HepG2 (cell line): ENCODE data around the gene OGT. TPM values are rescaled to one million over a fixed set of nuclear protein-coding genes. Genes with fewer than 3 reads are reported as not detected.

ENCODE experiments used
- ATAC-seq: fragments of 200-7000 bp; cut with Tn5 transposase; 3 replicates; pipeline ENCODE4 v1.9.1; 2020; ENCODE audit warnings: mild to moderate bottlenecking, moderate library complexity
- BruUV-seq: library from RNA; stranded (reverse); fragments of 400-500 nt; replicated peaks from 2 replicates; lab custom pipeline; 2021; lab: Mats Ljungman, UMichigan
- CTCF ChIA-PET: fragments of 300-600 bp; formaldehyde crosslinking; extraction: SDS; loops from one replicate; lab custom pipeline; 2021; ENCODE audit warnings: low total read pairs, inconsistent platforms, low intra/inter-chr PET ratio; lab: Yijun Ruan, JAX
- POLR2A ChIA-PET: fragments of 350-600 bp; sonication (Branson Sonifier 250); formaldehyde crosslinking; loops from one replicate; lab custom pipeline; 2020; ENCODE audit warnings: antibody characterized with exemption, inconsistent platforms; lab: Yijun Ruan, JAX
- DNase-seq: peaks from one replicate; pipeline ENCODE4 v3.0.0-alpha.2; 2015; ENCODE audit warnings: low spot score
- FAIRE-seq: peaks from 3 replicates; lab custom pipeline; 2011; peaks lifted over from hg19 to GRCh38; lab: Jason Lieb, UNC
- H2AFZ ChIP-seq: one replicate; pipeline ENCODE4 v1.6.1; 2011; ENCODE audit warnings: low read length, inconsistent platforms
- H3K27ac ChIP-seq: fragments of 300-600 bp; 3 replicates; pipeline ENCODE4 v1.8.0; 2011; ENCODE audit warnings: mixed run types, mild to moderate bottlenecking, mixed read lengths, low read length, inconsistent platforms; ENCODE audit not compliant: insufficient read depth; ENCODE audit errors: extremely low read length
- H3K27me3 ChIP-seq, 2 experiments: fragments of 200-600 bp in 1 of 2; 2 replicates in 1 of 2; 3 replicates in 1 of 2; pipeline versions ENCODE4 v1.6.0 to v1.8.0; 2011; ENCODE audit warnings: low read length in 2 of 2, mild to moderate bottlenecking in 2 of 2, moderate library complexity in 2 of 2, inconsistent platforms in 1 of 2; ENCODE audit not compliant: insufficient read depth in 2 of 2, control insufficient read depth in 1 of 2
- H3K36me3 ChIP-seq, 2 experiments: fragments of 200-600 bp in 1 of 2; replicated peaks in 1 of 2; 2 replicates in 1 of 2; 3 replicates in 1 of 2; pipeline versions ENCODE4 v1.5.1 to v1.8.0; 2011; ENCODE audit warnings: low read length in 2 of 2, inconsistent platforms in 1 of 2; ENCODE audit not compliant: insufficient read depth in 2 of 2, control insufficient read depth in 1 of 2
- H3K4me1 ChIP-seq: 2 replicates; pipeline ENCODE4 v1.5.1; 2012; ENCODE audit warnings: low read length, inconsistent platforms; ENCODE audit not compliant: insufficient read depth
- H3K4me2 ChIP-seq: 2 replicates; pipeline ENCODE4 v1.6.0; 2011; ENCODE audit warnings: low read depth, low read length, inconsistent platforms
- H3K4me3 ChIP-seq, 3 experiments: fragments of 200-600 bp in 1 of 3; sonication (generic), shearing (Covaris generic) in 1 of 3; replicated peaks in 1 of 3; 2 replicates each; pipeline ENCODE4 v1.5.1; 2011 to 2016; ENCODE audit warnings: low read length in 3 of 3, inconsistent platforms in 2 of 3, low read depth in 2 of 3, mild to moderate bottlenecking in 2 of 3, control low read depth in 1 of 3, mixed read lengths in 1 of 3; ENCODE audit not compliant: insufficient read depth in 1 of 3
- H3K79me2 ChIP-seq: one replicate; pipeline ENCODE4 v1.6.1; 2011; ENCODE audit warnings: low read length, inconsistent platforms; ENCODE audit not compliant: insufficient read depth
- H3K9ac ChIP-seq: 2 replicates; pipeline ENCODE4 v1.6.0; 2011; ENCODE audit warnings: mild to moderate bottlenecking, low read depth, low read length, inconsistent platforms; ENCODE audit not compliant: insufficient read depth
- H3K9me3 ChIP-seq: 2 replicates; pipeline ENCODE4 v1.5.1; 2012; ENCODE audit warnings: mild to moderate bottlenecking, low read length
- H4K20me1 ChIP-seq: 2 replicates; pipeline ENCODE4 v1.6.0; 2011; ENCODE audit warnings: inconsistent platforms, mild to moderate bottlenecking, low read length, moderate library complexity; ENCODE audit not compliant: insufficient read depth
- CEBPG ChIP-seq: IDR thresholded peaks from 2 replicates; pipeline ENCODE4 v1.6.1; 2016
- HOXA3 ChIP-seq: sonication (generic); formaldehyde crosslinking; IDR thresholded peaks from 2 replicates; pipeline ENCODE4 v1.5.0; 2020; ENCODE audit warnings: missing genetic modification reagents
- KDM1A ChIP-seq: IDR thresholded peaks from 2 replicates; pipeline ENCODE4 v1.6.1; 2016; ENCODE audit warnings: missing compliant biosample characterization
- PLRG1 ChIP-seq: fragments of 450-650 bp; conservative IDR thresholded peaks from 2 replicates; pipeline ENCODE4 v1.6.1; 2016
- RARA ChIP-seq: IDR thresholded peaks from 2 replicates; pipeline ENCODE4 v1.6.1; 2016; ENCODE audit warnings: missing genetic modification reagents, missing compliant biosample characterization
- REPIN1 ChIP-seq: sonication (generic); formaldehyde crosslinking; IDR thresholded peaks from 2 replicates; pipeline ENCODE4 v1.8.0; 2022; ENCODE audit warnings: missing genetic modification reagents, low read depth, mild to moderate bottlenecking, borderline replicate concordance
- RFX3 ChIP-seq: IDR thresholded peaks from 2 replicates; pipeline ENCODE4 v1.6.1; 2016; ENCODE audit warnings: missing biosample characterization, missing genetic modification reagents
- ZNF263 ChIP-seq: sonication (generic); formaldehyde crosslinking; IDR thresholded peaks from 2 replicates; pipeline ENCODE4 v1.4.0; 2020; ENCODE audit warnings: missing genetic modification reagents
- WGBS: methylation state at CpG from one replicate; pipeline ENCODE4 v1.1.6; 2017; ENCODE audit warnings: low lambda C conversion rate; 5-methylcytosine and 5-hydroxymethylcytosine counted together
- in situ Hi-C: cut with HindIII; loops from 2 replicates; pipeline ENCODE4 v1.10.0; 2017; ENCODE audit warnings: low pct_unique_long_range_greater_than_20kb; ENCODE audit not compliant: extremely low pct_ligation_motif_present
- intact Hi-C: fragments of 100-400 bp; cut with micrococcal nuclease; formaldehyde crosslinking; loops from one replicate; pipeline ENCODE4 v1.10.0; 2022; ENCODE audit not compliant: unreplicated experiment
- polyA plus RNA-seq, 8 experiments: library from polyadenylated mRNA; depleted of rRNA in 3 of 8; stranded (reverse) in 7 of 8; unstranded in 1 of 8; fragments of >200 nt; fragmentation: Illumina TruSeq in 4 of 8; extraction: Trizol in 4 of 8; gene quantifications; 2 replicates each; pipeline versions ENCODE4 v1.2.1 to v1.2.3, GENCODE V29; 2011 to 2016; ENCODE audit warnings: low read depth in 4 of 8, missing spikeins in 1 of 8, mixed read lengths in 1 of 8; ENCODE audit not compliant: insufficient read depth in 1 of 8
- total RNA-seq, 5 experiments: library from RNA; depleted of rRNA; stranded (reverse); fragments of >200 nt; fragmentation: Illumina TruSeq; extraction: Trizol; gene quantifications; 2 replicates each; pipeline ENCODE4 v1.2.3, GENCODE V29; 2016; ENCODE audit warnings: low read depth in 1 of 5
- TF ChIP-seq, protein P1 (sequence below): sonication (generic); formaldehyde crosslinking; IDR thresholded peaks from 2 replicates; pipeline ENCODE4 v1.8.0; 2022; ENCODE audit warnings: mild to moderate bottlenecking, missing genetic modification reagents, moderate library complexity
- TF ChIP-seq, protein P2 (sequence below): sonication (generic); formaldehyde crosslinking; IDR thresholded peaks from 2 replicates; pipeline ENCODE4; 2020; ENCODE audit warnings: missing genetic modification reagents, mild to moderate bottlenecking, borderline replicate concordance

The OGT gene
- total and polyA plus RNA-seq, 2 of the 13 experiments (the other 11 are each of a cell fraction or from before 2014, with no cell fraction given): 71.7 to 463 TPM

GRCh38 chrX:71581210-71581609 is 48.3 kb downstream of the OGT start:
- H2AFZ ChIP-seq: no peak overlapping the region
- H3K4me2 ChIP-seq: no peak overlapping the region
- POLR2A ChIA-PET: no interaction called here
- no peak for ATAC-seq
- H3K9ac ChIP-seq: no peak overlapping the region
- H3K79me2 ChIP-seq: no peaks in the 10 kb centered on the region
- no peak overlapping the region for H3K27ac ChIP-seq
- intact Hi-C loops: no loop called here
- TF ChIP-seq, protein P1, sequence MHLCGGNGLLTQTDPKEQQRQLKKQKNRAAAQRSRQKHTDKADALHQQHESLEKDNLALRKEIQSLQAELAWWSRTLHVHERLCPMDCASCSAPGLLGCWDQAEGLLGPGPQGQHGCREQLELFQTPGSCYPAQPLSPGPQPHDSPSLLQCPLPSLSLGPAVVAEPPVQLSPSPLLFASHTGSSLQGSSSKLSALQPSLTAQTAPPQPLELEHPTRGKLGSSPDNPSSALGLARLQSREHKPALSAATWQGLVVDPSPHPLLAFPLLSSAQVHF (CRISPR knock-in tag): no peak
- no peak for TF ChIP-seq PLRG1
- TF ChIP-seq, protein P2, sequence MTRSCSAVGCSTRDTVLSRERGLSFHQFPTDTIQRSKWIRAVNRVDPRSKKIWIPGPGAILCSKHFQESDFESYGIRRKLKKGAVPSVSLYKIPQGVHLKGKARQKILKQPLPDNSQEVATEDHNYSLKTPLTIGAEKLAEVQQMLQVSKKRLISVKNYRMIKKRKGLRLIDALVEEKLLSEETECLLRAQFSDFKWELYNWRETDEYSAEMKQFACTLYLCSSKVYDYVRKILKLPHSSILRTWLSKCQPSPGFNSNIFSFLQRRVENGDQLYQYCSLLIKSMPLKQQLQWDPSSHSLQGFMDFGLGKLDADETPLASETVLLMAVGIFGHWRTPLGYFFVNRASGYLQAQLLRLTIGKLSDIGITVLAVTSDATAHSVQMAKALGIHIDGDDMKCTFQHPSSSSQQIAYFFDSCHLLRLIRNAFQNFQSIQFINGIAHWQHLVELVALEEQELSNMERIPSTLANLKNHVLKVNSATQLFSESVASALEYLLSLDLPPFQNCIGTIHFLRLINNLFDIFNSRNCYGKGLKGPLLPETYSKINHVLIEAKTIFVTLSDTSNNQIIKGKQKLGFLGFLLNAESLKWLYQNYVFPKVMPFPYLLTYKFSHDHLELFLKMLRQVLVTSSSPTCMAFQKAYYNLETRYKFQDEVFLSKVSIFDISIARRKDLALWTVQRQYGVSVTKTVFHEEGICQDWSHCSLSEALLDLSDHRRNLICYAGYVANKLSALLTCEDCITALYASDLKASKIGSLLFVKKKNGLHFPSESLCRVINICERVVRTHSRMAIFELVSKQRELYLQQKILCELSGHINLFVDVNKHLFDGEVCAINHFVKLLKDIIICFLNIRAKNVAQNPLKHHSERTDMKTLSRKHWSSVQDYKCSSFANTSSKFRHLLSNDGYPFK (CRISPR knock-in tag): no peak
- no peak for TF ChIP-seq RFX3 (CRISPR knock-in tag)
- no peak for TF ChIP-seq HOXA3 (CRISPR knock-in tag)
- no peak for TF ChIP-seq REPIN1 (CRISPR knock-in tag)
- TF ChIP-seq KDM1A (CRISPR knock-in tag): no peak
- TF ChIP-seq CEBPG (CRISPR knock-in tag): no peak
- TF ChIP-seq ZNF263 (CRISPR knock-in tag): no peak
- no peak for TF ChIP-seq RARA (CRISPR knock-in tag)
- TF ChIP-seq, all 625 proteins: peak for 0
- no TSS peak for BruUV-seq
- 95% methylated on average over 5 of the region's 5 CpGs for WGBS
- in situ Hi-C loops: no loop called here
- Histone ChIP-seq H3K9me3 (no peaks in the 10 kb centered on the region), H3K27me3 (no peaks in the 10 kb centered on the region), H3K4me1 (peaks cover 1% of the 10 kb centered on the region; the same call in 1 of the 2 replicates), H3K4me3 (no peak overlapping the region), H3K36me3 (no peaks in the 10 kb centered on the region), H4K20me1 (no peaks in the 10 kb centered on the region)
- FAIRE-seq: no peak
- CTCF ChIA-PET: no interaction called here
- DNase-seq: no peak
